Measurements from ENCODE around the gene SNX3.

DNA sequence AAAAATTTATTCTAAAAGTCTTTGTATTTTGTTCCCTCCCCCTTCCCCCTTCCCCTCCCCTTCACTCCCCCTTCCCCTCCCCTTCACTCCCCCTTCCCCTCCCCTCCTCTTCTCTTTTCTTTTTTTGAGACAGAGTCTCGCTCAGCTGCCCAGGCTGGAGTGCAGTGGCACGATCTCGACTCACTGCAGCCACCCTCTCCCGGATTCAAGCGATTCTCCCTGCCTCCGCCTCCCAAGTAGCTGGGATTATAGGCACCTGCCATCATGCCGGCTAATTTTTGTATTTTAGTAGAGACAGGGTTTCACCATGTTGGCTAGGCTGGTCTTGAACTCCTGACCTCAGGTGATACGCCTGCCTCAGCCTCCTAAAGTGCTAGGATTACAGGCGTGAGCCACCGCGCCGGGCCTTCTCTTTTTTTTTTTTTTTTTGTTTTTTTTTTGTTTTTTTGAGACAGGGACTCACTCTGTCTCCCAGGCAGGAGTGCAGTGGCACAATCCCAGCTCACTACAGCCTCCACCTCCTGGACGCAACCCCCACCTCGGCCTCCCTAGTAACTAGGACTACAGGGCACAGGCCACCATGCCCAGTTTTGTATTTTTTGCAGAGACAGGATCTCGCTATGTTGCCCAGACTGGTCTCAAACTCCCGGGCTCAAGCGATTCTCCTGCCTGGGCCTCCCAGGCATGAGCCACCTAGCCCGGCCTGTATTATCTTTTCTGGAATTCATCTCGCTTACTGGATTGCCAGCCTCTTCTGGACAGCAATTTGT lies 32.9 kb upstream of the SNX3 start:
- TF ChIP-seq, protein P1, sequence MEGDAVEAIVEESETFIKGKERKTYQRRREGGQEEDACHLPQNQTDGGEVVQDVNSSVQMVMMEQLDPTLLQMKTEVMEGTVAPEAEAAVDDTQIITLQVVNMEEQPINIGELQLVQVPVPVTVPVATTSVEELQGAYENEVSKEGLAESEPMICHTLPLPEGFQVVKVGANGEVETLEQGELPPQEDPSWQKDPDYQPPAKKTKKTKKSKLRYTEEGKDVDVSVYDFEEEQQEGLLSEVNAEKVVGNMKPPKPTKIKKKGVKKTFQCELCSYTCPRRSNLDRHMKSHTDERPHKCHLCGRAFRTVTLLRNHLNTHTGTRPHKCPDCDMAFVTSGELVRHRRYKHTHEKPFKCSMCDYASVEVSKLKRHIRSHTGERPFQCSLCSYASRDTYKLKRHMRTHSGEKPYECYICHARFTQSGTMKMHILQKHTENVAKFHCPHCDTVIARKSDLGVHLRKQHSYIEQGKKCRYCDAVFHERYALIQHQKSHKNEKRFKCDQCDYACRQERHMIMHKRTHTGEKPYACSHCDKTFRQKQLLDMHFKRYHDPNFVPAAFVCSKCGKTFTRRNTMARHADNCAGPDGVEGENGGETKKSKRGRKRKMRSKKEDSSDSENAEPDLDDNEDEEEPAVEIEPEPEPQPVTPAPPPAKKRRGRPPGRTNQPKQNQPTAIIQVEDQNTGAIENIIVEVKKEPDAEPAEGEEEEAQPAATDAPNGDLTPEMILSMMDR (IDR thresholded peaks at IDR 0.05; ENCODE audit: low read depth, low read length) = no peak
- no peak for TF ChIP-seq EZH2phosphoT487 (IDR thresholded peaks at IDR 0.05; ENCODE audit: low read depth)
